GM12865 (cell line): ENCODE results near the gene HIPK2.

Source experiments
- DNase-seq: peaks from one replicate; pipeline ENCODE4 v3.0.0; 2010; ENCODE audit warnings: low read depth
- H3K4me3 ChIP-seq: 2 replicates; pipeline ENCODE4 v1.5.1; 2011; ENCODE audit warnings: mild to moderate bottlenecking, low read depth, low read length, control low read depth
- CTCF ChIP-seq: IDR thresholded peaks from 2 replicates; pipeline ENCODE4 v1.5.1; 2011; ENCODE audit warnings: low read length, control low read depth, low read depth, inconsistent platforms; ENCODE audit not compliant: insufficient read depth; ENCODE audit errors: missing control alignments

HIPK2 gene

GRCh38 chr7:139699640-139700504, 77.9 kb downstream of the HIPK2 start:
- TF ChIP-seq CTCF = peak; percentile 37
- DNase-seq = peak; percentile 85
- H3K4me3 ChIP-seq = peak overlapping the region; percentile 49

- H3K4me3 ChIP-seq = no peak overlapping the region
- no peak for DNase-seq
- no peak for TF ChIP-seq CTCF
Observed at GRCh38 chr7:139698844-139699243, 79.0 kb downstream of the HIPK2 start.

GRCh38 chr7:139698278-139698677, 79.5 kb downstream of the HIPK2 start:
- H3K4me3 ChIP-seq = no peak overlapping the region
- TF ChIP-seq CTCF = no peak
- no peak for DNase-seq

GRCh38 chr7:139697056-139697455, 80.7 kb downstream of the HIPK2 start:
- no peak for TF ChIP-seq CTCF
- no peak overlapping the region for H3K4me3 ChIP-seq
- no peak for DNase-seq

- no peak for TF ChIP-seq CTCF
- DNase-seq = peak; percentile 80
- no peak overlapping the region for H3K4me3 ChIP-seq
Observed at GRCh38 chr7:139696552-139696951, 81.2 kb downstream of the HIPK2 start.

GRCh38 chr7:139695588-139695987, 82.2 kb downstream of the HIPK2 start:
- H3K4me3 ChIP-seq = no peak overlapping the region
- no peak for TF ChIP-seq CTCF

GRCh38 chr7:139695051-139695450, 82.7 kb downstream of the HIPK2 start:
- H3K4me3 ChIP-seq = no peak overlapping the region
- DNase-seq = no peak
- no peak for TF ChIP-seq CTCF

More at GRCh38 chr7:139695588-139695987, 82.2 kb downstream of the HIPK2 start:
- no peak for DNase-seq
